ENCODE results near the gene RBM10.

RBM10 gene

DNA sequence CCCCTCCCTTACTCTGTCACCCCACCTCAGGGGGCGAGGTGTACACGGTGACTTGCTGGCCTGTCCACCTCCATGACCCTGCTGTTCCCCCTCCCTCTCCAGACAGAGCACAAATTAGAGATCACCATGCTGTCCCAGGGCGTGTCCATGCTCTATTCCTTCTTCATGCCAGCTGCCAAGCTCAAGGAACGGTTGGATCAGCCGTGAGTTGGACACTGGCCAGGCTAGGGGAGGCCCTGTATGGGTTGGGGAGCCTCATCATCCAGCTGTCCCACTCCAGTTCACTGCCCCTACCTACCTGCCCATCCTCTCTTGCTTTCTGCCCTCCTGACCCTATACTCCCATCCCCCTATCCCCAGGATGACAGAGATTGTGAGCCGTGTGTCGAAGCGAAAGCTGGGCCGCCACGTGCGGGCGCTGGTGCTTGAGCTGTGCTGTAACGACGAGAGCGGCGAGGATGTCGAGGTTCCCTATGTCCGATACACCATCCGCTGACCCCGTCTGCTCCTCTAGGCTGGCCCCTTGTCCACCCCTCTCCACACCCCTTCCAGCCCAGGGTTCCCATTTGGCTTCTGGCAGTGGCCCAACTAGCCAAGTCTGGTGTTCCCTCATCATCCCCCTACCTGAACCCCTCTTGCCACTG is 69.5 kb downstream of the RBM10 start:
- no peak; a peak in 1 of 22 replicates for TF ChIP-seq Cebpa-rat (IDR thresholded peaks at IDR 0.05)
- Histone ChIP-seq H4K20me1 (peaks cover 83 to 90% (median 88%) of the 10 kb centered on the region in 11 experiments), H3K4me2 (no peak overlapping the region), H3K9ac (no peak overlapping the region), H3K4me1 (peaks cover 18 to 38% (median 28%) of the 10 kb centered on the region in 10 experiments), H3K27me3 (peaks cover 0 to 44% (median 5%) of the 10 kb centered on the region in 11 experiments; a peak in 11 of 22 replicates), H3K4me3 (no peak overlapping the region), H3K9me3 (replicated peaks in 1 of 11) (no peaks in the 10 kb centered on the region), H3K36me3 (peaks cover 64 to 73% (median 71%) of the 10 kb centered on the region in 11 experiments), H3K27ac (no peak overlapping the region)

DNA sequence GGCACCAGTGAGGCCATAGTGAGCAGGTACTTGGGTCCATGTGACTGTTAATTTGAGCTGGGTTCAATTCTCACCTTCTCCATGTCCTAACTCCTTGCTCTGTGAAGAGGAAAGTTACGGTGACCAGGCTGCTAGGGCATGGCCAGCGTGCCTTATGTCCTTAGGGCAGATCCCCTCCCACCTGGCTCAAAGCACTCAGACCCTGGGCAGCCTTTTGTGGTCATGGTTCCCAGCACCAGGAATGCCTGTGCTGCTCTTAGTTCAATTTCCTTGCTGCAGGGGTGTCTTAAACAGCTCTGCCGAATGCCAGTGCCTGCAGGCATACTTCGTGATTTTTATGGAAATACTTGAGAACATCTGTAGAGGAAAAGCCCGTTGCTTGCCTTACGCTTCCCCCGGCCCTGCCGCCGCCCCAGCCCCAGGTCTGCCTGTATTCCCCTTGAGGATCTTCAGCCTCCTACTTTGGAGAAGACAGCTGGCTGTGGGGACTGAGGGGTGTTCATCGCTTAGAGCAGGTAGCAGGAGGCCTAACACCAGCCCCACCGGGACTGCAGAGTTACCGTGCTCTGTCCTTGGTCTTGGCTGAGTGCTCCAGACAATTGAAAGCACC is 70.4 kb downstream of the RBM10 start:
- no peaks in the 10 kb centered on the region for H3K9me3 ChIP-seq (replicated peaks in 1 of 11)
- no peak for TF ChIP-seq Cebpa-rat (IDR thresholded peaks at IDR 0.05)
- H3K4me3 ChIP-seq, result no peak overlapping the region
- peaks cover 56 to 64% (median 63%) of the 10 kb centered on the region in 11 experiments for H3K36me3 ChIP-seq
- peak overlapping the region in 1 of 11 experiments; percentile 8; a peak in 1 of 22 replicates for H3K27ac ChIP-seq
- H3K4me2 ChIP-seq, result peak overlapping the region in 3 of 11 experiments; percentile 81 to 89 (median 81); a peak in 5 of 22 replicates
- peaks cover 0 to 44% (median 4%) of the 10 kb centered on the region in 11 experiments; a peak in 9 of 22 replicates for H3K27me3 ChIP-seq
- H3K9ac ChIP-seq, result no peak overlapping the region; a peak in 1 of 22 replicates
- peaks cover 83 to 90% (median 88%) of the 10 kb centered on the region in 11 experiments for H4K20me1 ChIP-seq
- H3K4me1 ChIP-seq, result peaks cover 26 to 46% (median 36%) of the 10 kb centered on the region in 10 experiments

DNA sequence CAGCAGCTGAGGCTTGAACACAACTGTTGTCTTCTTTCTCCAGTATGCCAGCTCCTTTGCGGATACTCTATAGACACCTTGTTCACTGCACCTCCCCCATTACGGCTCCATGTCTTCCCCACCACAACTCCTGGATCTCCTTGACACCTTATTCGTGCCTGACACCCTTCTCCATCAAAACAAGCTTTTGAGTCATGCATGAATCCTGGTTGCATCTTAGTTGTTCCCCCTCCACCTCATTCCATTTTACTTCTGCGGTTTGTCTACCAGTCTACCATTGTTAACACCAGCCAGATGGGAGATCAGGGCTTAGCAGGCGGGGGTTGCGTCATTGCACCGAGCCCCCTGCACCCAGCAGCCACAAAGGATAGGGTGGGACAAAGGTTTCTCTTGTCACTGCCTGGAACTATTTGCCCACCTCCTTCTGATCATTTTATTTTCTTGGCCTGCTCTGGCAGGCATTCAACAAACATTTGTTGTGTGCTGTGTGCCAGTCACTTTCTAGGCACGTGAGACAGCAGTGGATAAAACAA is 71.4 kb downstream of the RBM10 start:
- Histone ChIP-seq H3K9ac (peak overlapping the region in 10 of 11 experiments; percentile 58 to 75 (median 70); a peak in 12 of 22 replicates), H3K4me3 (peak overlapping the region in 1 of 10 experiments; percentile 97; a peak in 1 of 20 replicates), H3K9me3 (replicated peaks in 1 of 11) (no peaks in the 10 kb centered on the region), H3K27ac (peak overlapping the region in 9 of 11 experiments; percentile 55 to 97 (median 72); a peak in 14 of 22 replicates), H4K20me1 (peaks cover 84 to 90% (median 88%) of the 10 kb centered on the region in 11 experiments), H3K36me3 (peaks cover 45 to 62% (median 58%) of the 10 kb centered on the region in 11 experiments), H3K27me3 (peaks cover 0 to 44% (median 0%) of the 10 kb centered on the region in 11 experiments; a peak in 7 of 22 replicates), H3K4me1 (peaks cover 37 to 57% (median 47%) of the 10 kb centered on the region in 10 experiments), H3K4me2 (peak overlapping the region; percentile 69 to 91 (median 81))
- no peak for TF ChIP-seq Cebpa-rat (IDR thresholded peaks at IDR 0.05)

DNA sequence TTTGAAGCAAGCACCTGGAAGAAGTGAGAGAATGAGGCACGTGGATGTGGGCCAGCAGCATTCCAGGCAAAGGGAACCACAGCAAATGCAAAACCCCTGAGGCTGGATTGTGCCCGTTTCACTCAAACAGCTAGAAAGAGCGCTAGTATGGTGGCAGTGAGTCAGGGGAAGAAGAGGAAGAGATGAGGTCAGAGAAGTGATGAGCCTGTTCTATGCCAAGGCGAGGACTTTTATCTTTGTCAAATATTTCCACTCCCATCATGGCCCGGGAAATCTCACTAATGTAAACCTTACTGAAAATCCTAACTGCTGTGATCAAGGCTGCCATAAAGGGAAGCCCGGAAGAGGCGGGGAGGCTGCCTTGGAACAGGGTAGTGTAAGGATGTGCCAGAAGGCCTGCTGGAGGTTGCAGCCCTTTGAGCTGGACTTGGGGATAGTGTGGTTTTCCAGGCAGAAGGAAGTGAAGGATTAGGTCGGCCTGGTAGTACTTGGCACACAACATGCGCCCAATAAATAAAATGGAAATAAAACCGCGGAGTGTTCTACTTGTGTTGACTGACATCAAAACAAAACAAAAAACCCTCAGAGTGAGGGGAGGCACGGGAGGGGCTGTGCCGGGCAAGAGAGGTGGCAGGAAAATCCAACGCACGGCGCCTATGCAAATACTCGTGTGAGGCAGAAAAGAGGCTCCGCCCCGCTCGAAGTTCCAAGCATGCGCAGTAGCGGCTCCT is 72.3 kb downstream of the RBM10 start:
- H3K36me3 ChIP-seq, result peaks cover 37 to 62% (median 57%) of the 10 kb centered on the region in 11 experiments
- peak overlapping the region; percentile 69 to 91 (median 81) for H3K4me2 ChIP-seq
- peak overlapping the region; percentile 40 to 97 (median 64); a peak in 15 of 20 replicates for H3K4me3 ChIP-seq
- H3K27ac ChIP-seq, result peak overlapping the region; percentile 53 to 97 (median 69); a peak in 21 of 22 replicates
- peaks cover 84 to 90% (median 89%) of the 10 kb centered on the region in 11 experiments for H4K20me1 ChIP-seq
- peaks cover 0 to 42% (median 0%) of the 10 kb centered on the region in 11 experiments; a peak in 6 of 22 replicates for H3K27me3 ChIP-seq
- H3K9ac ChIP-seq, result peak overlapping the region; percentile 52 to 75 (median 69)
- peaks cover 41 to 64% (median 50%) of the 10 kb centered on the region in 10 experiments for H3K4me1 ChIP-seq
- H3K9me3 ChIP-seq (replicated peaks in 1 of 11), result no peaks in the 10 kb centered on the region
- TF ChIP-seq Cebpa-rat (IDR thresholded peaks at IDR 0.05), result no peak

DNA sequence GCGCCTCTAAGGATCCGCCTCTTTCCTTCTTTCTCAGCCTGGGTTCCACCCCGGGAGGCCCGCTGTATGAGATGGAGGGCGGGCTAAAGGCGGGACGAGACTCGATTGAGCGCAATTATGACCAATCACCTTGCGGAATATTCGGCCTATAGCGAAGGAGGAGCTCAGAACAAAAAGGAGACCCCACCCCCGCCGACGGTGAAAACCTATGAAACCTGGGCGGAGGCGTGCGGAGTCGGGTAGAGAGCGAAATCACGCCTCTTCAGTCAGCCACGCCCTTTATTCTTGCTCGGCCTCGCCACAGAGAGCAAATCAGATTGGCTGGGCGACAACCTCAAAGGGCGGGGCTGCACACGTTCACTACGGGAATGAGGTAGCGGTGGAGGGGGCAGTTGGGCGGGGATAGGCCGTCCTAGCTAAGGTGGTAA is 72.8 kb downstream of the RBM10 start:
- TF ChIP-seq Cebpa-rat (IDR thresholded peaks at IDR 0.05), result no peak
- peak overlapping the region; percentile 81 to 96 (median 93) for H3K4me2 ChIP-seq
- H3K4me3 ChIP-seq, result peak overlapping the region; percentile 79 to 98 (median 95)
- peaks cover 41 to 64% (median 50%) of the 10 kb centered on the region in 10 experiments for H3K4me1 ChIP-seq
- H3K36me3 ChIP-seq, result peaks cover 31 to 57% (median 53%) of the 10 kb centered on the region in 11 experiments
- H3K9ac ChIP-seq, result peak overlapping the region; percentile 95 to 99 (median 98)
- H3K27ac ChIP-seq, result peak overlapping the region; percentile 94 to 99 (median 97)
- H4K20me1 ChIP-seq, result peaks cover 80 to 88% (median 86%) of the 10 kb centered on the region in 11 experiments
- peaks cover 0 to 36% (median 0%) of the 10 kb centered on the region in 11 experiments; a peak in 6 of 22 replicates for H3K27me3 ChIP-seq
- no peaks in the 10 kb centered on the region for H3K9me3 ChIP-seq (replicated peaks in 1 of 11)

DNA sequence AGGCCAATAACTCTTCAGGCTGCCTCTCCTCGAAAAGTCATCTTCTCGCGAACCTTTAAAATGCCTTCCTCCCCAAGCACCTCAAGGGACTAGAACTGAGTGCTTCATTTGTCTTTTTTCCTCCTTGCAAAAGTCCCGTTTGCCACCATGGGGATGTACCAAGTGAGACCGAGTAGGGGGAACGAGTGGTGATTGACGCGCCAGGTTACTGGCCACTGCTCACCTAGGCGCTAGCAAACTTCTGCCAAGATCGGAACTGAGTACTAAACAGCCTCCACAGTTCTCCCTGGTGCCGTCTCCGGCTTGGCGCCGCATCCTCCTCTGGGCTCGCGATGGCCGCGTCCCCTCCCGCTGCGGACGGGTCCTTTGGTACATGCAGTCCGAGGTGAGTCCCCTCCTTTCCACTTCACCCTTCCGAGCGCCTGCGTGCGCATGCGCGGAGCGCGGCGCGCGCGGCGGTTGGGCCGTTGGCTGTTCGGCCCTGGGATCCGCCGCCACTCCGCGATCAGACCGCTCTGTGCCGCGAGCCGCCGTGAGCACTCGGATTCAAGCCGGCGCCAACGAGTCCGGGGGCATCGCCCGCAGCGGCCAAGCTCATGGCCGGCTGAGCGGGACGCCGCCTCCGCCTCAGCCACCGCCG is 73.4 kb downstream of the RBM10 start, which contains the start of gene CDK16:
TSS of gene CDK16 (plus strand) at position 402 of the 640 bp plus-strand sequence. CDS start 4,877 bp downstream, outside the sequence.
- H3K4me3 ChIP-seq, result peak within 1 kb of the TSS; percentile 79 to 98 (median 95)
- H3K27me3 ChIP-seq, result peaks cover 0 to 33% (median 0%) of the 10 kb centered on the region in 11 experiments; a peak in 5 of 22 replicates
- H3K9me3 ChIP-seq (replicated peaks in 1 of 11), result no peaks in the 10 kb centered on the region
- H3K27ac ChIP-seq, result peak within 1 kb of the TSS; percentile 94 to 99 (median 97)
- H3K9ac ChIP-seq, result peak within 1 kb of the TSS; percentile 95 to 99 (median 98)
- peaks cover 41 to 64% (median 50%) of the 10 kb centered on the region in 10 experiments for H3K4me1 ChIP-seq
- TF ChIP-seq Cebpa-rat (IDR thresholded peaks at IDR 0.05), result no peak
- H3K4me2 ChIP-seq, result peak within 1 kb of the TSS; percentile 81 to 96 (median 93)
- peaks cover 31 to 57% (median 53%) of the 10 kb centered on the region in 11 experiments for H3K36me3 ChIP-seq
- H4K20me1 ChIP-seq, result peaks cover 81 to 88% (median 86%) of the 10 kb centered on the region in 11 experiments

DNA sequence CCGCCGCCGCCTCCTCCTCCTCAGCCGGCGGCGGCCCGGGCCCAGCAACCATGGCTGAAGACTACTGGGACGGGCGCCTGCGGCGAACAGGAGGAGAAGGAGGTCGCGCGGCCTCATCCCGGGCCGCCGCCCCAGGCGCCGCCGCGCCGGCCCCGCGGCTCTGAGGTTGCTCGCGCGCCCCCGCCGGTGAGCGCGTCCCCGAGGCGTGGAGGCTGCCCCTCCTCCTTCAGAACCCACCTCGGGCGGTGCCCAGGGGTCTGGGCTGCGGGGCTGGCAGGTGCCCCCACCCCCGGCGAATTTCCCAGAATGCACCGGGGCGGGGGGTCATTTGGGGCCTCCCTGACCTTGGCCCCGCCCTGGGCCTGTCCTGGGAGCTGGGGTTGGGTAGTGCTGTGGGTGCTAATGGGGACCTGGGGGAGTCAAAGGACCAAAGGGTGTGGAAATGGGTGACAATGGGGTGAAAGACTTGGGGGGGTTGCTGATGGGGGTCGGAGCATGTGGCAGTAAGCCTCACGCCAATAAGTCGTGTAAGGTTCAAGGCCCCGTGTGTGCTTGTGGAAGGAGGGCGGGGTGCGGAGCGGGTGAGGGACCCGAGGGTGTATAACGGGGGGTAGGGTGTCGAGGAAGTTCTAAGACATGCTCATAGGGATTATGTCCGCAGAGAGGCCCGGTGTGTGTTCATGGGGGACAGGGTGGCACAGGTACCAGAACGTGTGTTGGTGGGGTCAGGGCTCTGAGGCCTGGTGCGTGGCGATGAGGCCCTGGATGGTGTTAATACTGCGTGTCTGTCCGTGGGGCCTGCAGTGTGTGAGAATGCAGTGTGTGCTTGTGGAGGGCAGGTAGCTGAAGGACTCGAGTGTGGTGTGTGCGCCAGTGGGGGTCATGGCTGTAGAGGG is 74.1 kb downstream of the RBM10 start:
- TF ChIP-seq Cebpa-rat (IDR thresholded peaks at IDR 0.05), result no peak
- Histone ChIP-seq H3K36me3 (peaks cover 31 to 57% (median 53%) of the 10 kb centered on the region in 11 experiments), H3K4me2 (peak overlapping the region; percentile 81 to 96 (median 93)), H3K27me3 (peaks cover 0 to 39% (median 0%) of the 10 kb centered on the region in 11 experiments; a peak in 5 of 22 replicates), H3K4me3 (peak overlapping the region; percentile 79 to 98 (median 95)), H3K27ac (peak overlapping the region; percentile 94 to 99 (median 97)), H3K4me1 (peaks cover 41 to 64% (median 50%) of the 10 kb centered on the region in 10 experiments), H3K9me3 (replicated peaks in 1 of 11) (no peaks in the 10 kb centered on the region), H3K9ac (peak overlapping the region; percentile 95 to 99 (median 98)), H4K20me1 (peaks cover 80 to 88% (median 87%) of the 10 kb centered on the region in 11 experiments)
